22Rv1 (cell line): ENCODE data around the gene PADI3.

ENCODE experiments used
- CTCF ChIP-seq: fragments of 450-650 bp; IDR thresholded peaks from 2 replicates; pipeline ENCODE4 v1.5.1; 2017; ENCODE audit warnings: mild to moderate bottlenecking
- ZFX ChIP-seq: fragments of 450-650 bp; IDR thresholded peaks from 2 replicates; pipeline ENCODE4 v1.6.1; 2017; ENCODE audit warnings: antibody characterized with exemption, borderline replicate concordance

- no peak for TF ChIP-seq CTCF
- no peak for TF ChIP-seq ZFX
These were observed 47.5 kb upstream of the PADI3 start for GRCh38 chr1:17201201-17202021.
